Activated CD4-positive, CD25-positive, alpha-beta regulatory T cell treated with anti-CD3 and anti-CD28 coated beads, Interleukin-2, amount 50 U/mL, for 72 hours (primary cell): ENCODE results near the gene PPP2R5E.
"Not testable (repeated sequence)": the region's sequence is repeated elsewhere in the genome, so short reads cannot be mapped to it uniquely, and the experiment has no call there.

Experiments
- DNase-seq: peaks from one replicate; pipeline ENCODE4 v3.0.0; 2021

The PPP2R5E gene

GRCh38 chr14:63426838-63427352 is 116.3 kb downstream of the PPP2R5E start:
- DNase-seq: no peak

- no peak for DNase-seq
These were observed 119.3 kb downstream of the PPP2R5E start for GRCh38 chr14:63423889-63424288.

GRCh38 chr14:63423381-63423780 is 119.8 kb downstream of the PPP2R5E start:
- no peak for DNase-seq

- no peak for DNase-seq
These were observed 121.3 kb downstream of the PPP2R5E start for GRCh38 chr14:63421919-63422318.

GRCh38 chr14:63421226-63421625 is 122.0 kb downstream of the PPP2R5E start:
- DNase-seq: no peak

GRCh38 chr14:63418020-63418419 is 125.2 kb downstream of the PPP2R5E start:
- no peak for DNase-seq

- DNase-seq: no peak
These were observed 130.2 kb downstream of the PPP2R5E start for GRCh38 chr14:63413009-63413408.

- DNase-seq: no peak
These were observed 136.8 kb downstream of the PPP2R5E start for GRCh38 chr14:63406333-63406732.

GRCh38 chr14:63405715-63406114 is 137.5 kb downstream of the PPP2R5E start:
- no peak for DNase-seq

GRCh38 chr14:63404906-63405305 is 138.3 kb downstream of the PPP2R5E start:
- no peak for DNase-seq

- DNase-seq: no peak
These were observed 141.5 kb downstream of the PPP2R5E start for GRCh38 chr14:63401646-63402045.

- no peak for DNase-seq
These were observed 144.2 kb downstream of the PPP2R5E start for GRCh38 chr14:63398952-63399351.

GRCh38 chr14:63394841-63395240 is 148.3 kb downstream of the PPP2R5E start:
- no peak for DNase-seq

GRCh38 chr14:63394432-63394831 is 148.7 kb downstream of the PPP2R5E start:
- DNase-seq: no peak

GRCh38 chr14:63393012-63393411 is 150.2 kb downstream of the PPP2R5E start:
- no peak for DNase-seq

GRCh38 chr14:63392236-63392635 is 150.9 kb downstream of the PPP2R5E start:
- no peak for DNase-seq

- peak; percentile 54 for DNase-seq
These were observed 154.3 kb downstream of the PPP2R5E start for GRCh38 chr14:63388766-63389431.

GRCh38 chr14:63387711-63388110 is 155.5 kb downstream of the PPP2R5E start:
- no peak for DNase-seq

GRCh38 chr14:63383776-63384367 is 159.3 kb downstream of the PPP2R5E start:
- DNase-seq: no peak

GRCh38 chr14:63378444-63378843 is 164.7 kb downstream of the PPP2R5E start:
- DNase-seq: no peak

GRCh38 chr14:63375769-63376168 is 167.4 kb downstream of the PPP2R5E start:
- no peak for DNase-seq

GRCh38 chr14:63371613-63372012 is 171.6 kb downstream of the PPP2R5E start:
- DNase-seq: not testable (repeated sequence)

- no peak for DNase-seq
These were observed 172.1 kb downstream of the PPP2R5E start for GRCh38 chr14:63371033-63371432.

- no peak for DNase-seq
These were observed 175.3 kb downstream of the PPP2R5E start for GRCh38 chr14:63367742-63368364.
